Measurements from ENCODE around the gene NSUN2. TPM values are rescaled to one million over a fixed set of nuclear protein-coding genes. Genes with fewer than 3 reads are reported as not detected.

The NSUN2 gene
- total and polyA plus RNA-seq, 2 donors (not counting 3 experiments of a cell fraction or from before 2014, with no cell fraction given), result 53.7 to 73.0 TPM

DNA sequence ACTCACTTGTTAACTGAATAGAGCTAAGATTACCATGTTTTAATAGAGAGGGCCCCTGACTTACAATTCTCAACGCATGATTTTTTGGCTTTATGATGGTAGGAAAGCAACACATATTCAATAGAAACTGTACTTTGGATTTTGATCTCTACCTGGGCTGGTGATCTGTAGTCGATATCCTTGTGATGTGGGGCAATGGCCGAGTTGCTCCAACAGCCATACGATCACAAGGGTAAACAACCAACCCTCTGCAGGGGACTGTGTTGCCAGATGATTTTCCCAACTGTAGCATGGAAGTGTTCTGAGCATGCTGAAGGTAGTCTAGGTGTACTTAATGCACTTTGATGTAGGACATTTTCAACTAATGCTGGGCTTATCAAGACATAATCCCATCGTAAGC is 36.5 kb downstream of the NSUN2 start:
- ChIA-PET CTCF (interaction anchor here (0.6 to 1.0 kb wide), 2 partner anchors 14 to 149 kb away, joined by 3 read pairs; no protein-coding TSS in a partner anchor), POLR2A (no interaction called here)
- intact Hi-C loops (cut with micrococcal nuclease) (no loop called here), dilution Hi-C loops (cut with MboI; ENCODE audit: extremely low pct_ligation_motif_present, low sequenced_read_pairs) (no loop called here)
- Histone ChIP-seq H3K9ac (replicated peaks; ENCODE audit: extremely low read depth, insufficient read depth, low read length) (no peak overlapping the region), H4K20me1 (replicated peaks; ENCODE audit: control insufficient read depth, extremely low read depth, insufficient read depth, low read length) (peaks cover 2% of the 10 kb centered on the region), H3K4me1 (ENCODE audit: control insufficient read depth, extremely low read depth, insufficient read depth, low read length) (no peaks in the 10 kb centered on the region), H3K79me2 (ENCODE audit: control insufficient read depth, insufficient read depth, low read length) (no peaks in the 10 kb centered on the region), H3K9me1 (replicated peaks; ENCODE audit: control insufficient read depth, extremely low read depth, insufficient read depth, low read length) (no peaks in the 10 kb centered on the region), H3K36me3 (ENCODE audit: control insufficient read depth in 2 of 2, extremely low read depth in 1 of 2, insufficient read depth in 2 of 2, low read length in 2 of 2) (peaks cover 19 to 24% of the 10 kb centered on the region in 2 experiments), H3K9me3 (replicated peaks; ENCODE audit: control insufficient read depth, insufficient read depth, low read length) (no peaks in the 10 kb centered on the region), H2AFZ (ENCODE audit: low read depth, low read length) (no peak overlapping the region), H3K27ac (ENCODE audit: insufficient read depth, low read depth, low read length) (no peak overlapping the region), H3K4me2 (ENCODE audit: insufficient read depth, low read length) (no peak overlapping the region), H3K4me3 (replicated peaks in 1 of 3; ENCODE audit: insufficient read depth in 1 of 3, low read depth in 1 of 3, low read length in 3 of 3) (no peak overlapping the region), H3K27me3 (ENCODE audit: control insufficient read depth in 2 of 2, insufficient read depth in 2 of 2, low read length in 2 of 2) (no peaks in the 10 kb centered on the region)
- FAIRE-seq (no peak), DNase-seq (ENCODE audit: low read depth, low spot score) (no peak)
- BruUV-seq (replicated peaks), result no TSS peak
- no peak for TF ChIP-seq POLR2A (IDR thresholded peaks at IDR 0.05; ENCODE audit: low read depth, low read length)
- no peak for TF ChIP-seq JUN (IDR thresholded peaks at IDR 0.05; ENCODE audit: borderline replicate concordance, insufficient read depth, insufficient read length, low read depth)
- no peak for TF ChIP-seq FOS (IDR thresholded peaks at IDR 0.05; ENCODE audit: borderline replicate concordance, insufficient read depth, low read length)
- TF ChIP-seq EZH2 (IDR thresholded peaks at IDR 0.05; ENCODE audit: borderline replicate concordance, low read depth, low read length, severe bottlenecking), result no peak
- TF ChIP-seq, protein P1, sequence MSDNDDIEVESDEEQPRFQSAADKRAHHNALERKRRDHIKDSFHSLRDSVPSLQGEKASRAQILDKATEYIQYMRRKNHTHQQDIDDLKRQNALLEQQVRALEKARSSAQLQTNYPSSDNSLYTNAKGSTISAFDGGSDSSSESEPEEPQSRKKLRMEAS (IDR thresholded peaks at IDR 0.05; ENCODE audit: insufficient read depth, insufficient read length), result no peak
- no peak for TF ChIP-seq POLR2AphosphoS5 (IDR thresholded peaks at IDR 0.05; ENCODE audit: insufficient read depth, low read depth, low read length)
- TF ChIP-seq, protein P2, sequence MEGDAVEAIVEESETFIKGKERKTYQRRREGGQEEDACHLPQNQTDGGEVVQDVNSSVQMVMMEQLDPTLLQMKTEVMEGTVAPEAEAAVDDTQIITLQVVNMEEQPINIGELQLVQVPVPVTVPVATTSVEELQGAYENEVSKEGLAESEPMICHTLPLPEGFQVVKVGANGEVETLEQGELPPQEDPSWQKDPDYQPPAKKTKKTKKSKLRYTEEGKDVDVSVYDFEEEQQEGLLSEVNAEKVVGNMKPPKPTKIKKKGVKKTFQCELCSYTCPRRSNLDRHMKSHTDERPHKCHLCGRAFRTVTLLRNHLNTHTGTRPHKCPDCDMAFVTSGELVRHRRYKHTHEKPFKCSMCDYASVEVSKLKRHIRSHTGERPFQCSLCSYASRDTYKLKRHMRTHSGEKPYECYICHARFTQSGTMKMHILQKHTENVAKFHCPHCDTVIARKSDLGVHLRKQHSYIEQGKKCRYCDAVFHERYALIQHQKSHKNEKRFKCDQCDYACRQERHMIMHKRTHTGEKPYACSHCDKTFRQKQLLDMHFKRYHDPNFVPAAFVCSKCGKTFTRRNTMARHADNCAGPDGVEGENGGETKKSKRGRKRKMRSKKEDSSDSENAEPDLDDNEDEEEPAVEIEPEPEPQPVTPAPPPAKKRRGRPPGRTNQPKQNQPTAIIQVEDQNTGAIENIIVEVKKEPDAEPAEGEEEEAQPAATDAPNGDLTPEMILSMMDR (IDR thresholded peaks at IDR 0.05; ENCODE audit: extremely low read depth in 1 of 2, insufficient read depth in 1 of 2, low read depth in 1 of 2, low read length in 2 of 2), result no peak
- TF ChIP-seq GATA2 (IDR thresholded peaks at IDR 0.05; ENCODE audit: insufficient read depth, insufficient read length, low read depth, low read length), result no peak
- TF ChIP-seq MYC (IDR thresholded peaks at IDR 0.05; ENCODE audit: low read depth, low read length), result no peak
